Calu3 (cell line): ENCODE measurements around the gene TBX2. TPM values are rescaled to one million over a fixed set of nuclear protein-coding genes. Genes with fewer than 3 reads are reported as not detected.

ENCODE experiments used
- BruUV-seq: library from RNA; stranded (reverse); fragments of 400-500 nt; replicated peaks from 2 replicates; lab custom pipeline; 2021; lab: Mats Ljungman, UMichigan
- CTCF ChIA-PET: fragments of 300-600 bp; sonication (Branson Sonifier 250); formaldehyde crosslinking; loops from one replicate; lab custom pipeline; 2022; ENCODE audit warnings: antibody characterized with exemption; lab: Charles Lee
- DNase-seq: peaks from one replicate; pipeline ENCODE4 v3.0.0; 2022
- H3K27ac Mint-ChIP-seq: one replicate; pipeline ENCODE4 v1.8.0; 2022; ENCODE audit warnings: mixed read lengths; ENCODE audit not compliant: unreplicated experiment
- H3K27me3 Mint-ChIP-seq: one replicate; pipeline ENCODE4 v1.8.0; 2022; ENCODE audit warnings: mixed read lengths; ENCODE audit not compliant: unreplicated experiment
- H3K36me3 Mint-ChIP-seq: one replicate; pipeline ENCODE4 v1.8.0; 2022; ENCODE audit warnings: mild to moderate bottlenecking, moderate library complexity, mixed read lengths; ENCODE audit not compliant: insufficient read depth, unreplicated experiment
- H3K4me1 Mint-ChIP-seq: one replicate; pipeline ENCODE4 v1.8.0; 2022; ENCODE audit warnings: mild to moderate bottlenecking, low read depth, mixed read lengths; ENCODE audit not compliant: unreplicated experiment
- H3K4me3 Mint-ChIP-seq: one replicate; pipeline ENCODE4 v1.8.0; 2022; ENCODE audit warnings: mild to moderate bottlenecking, low read depth, moderate library complexity, mixed read lengths; ENCODE audit not compliant: unreplicated experiment
- H3K9me3 Mint-ChIP-seq: one replicate; pipeline ENCODE4 v1.8.0; 2022; ENCODE audit warnings: low read depth, mixed read lengths; ENCODE audit not compliant: unreplicated experiment
- intact Hi-C: fragments of 100-400 bp; cut with micrococcal nuclease; formaldehyde crosslinking; loops from one replicate; pipeline ENCODE4 v1.10.0; 2022; ENCODE audit not compliant: unreplicated experiment
- total RNA-seq: library from RNA; stranded (reverse); gene quantifications from 2 replicates; pipeline ENCODE4 v1.2.3, GENCODE V29; 2022
- TF ChIP-seq, protein P1 (sequence below): fragments of 200-600 bp; IDR thresholded peaks from one replicate; pipeline ENCODE4 v1.8.0; 2022; ENCODE audit warnings: antibody characterized with exemption; ENCODE audit not compliant: unreplicated experiment

The TBX2 gene
- total RNA-seq, 1 experiment from 2014 or later = 0.14 TPM

DNA sequence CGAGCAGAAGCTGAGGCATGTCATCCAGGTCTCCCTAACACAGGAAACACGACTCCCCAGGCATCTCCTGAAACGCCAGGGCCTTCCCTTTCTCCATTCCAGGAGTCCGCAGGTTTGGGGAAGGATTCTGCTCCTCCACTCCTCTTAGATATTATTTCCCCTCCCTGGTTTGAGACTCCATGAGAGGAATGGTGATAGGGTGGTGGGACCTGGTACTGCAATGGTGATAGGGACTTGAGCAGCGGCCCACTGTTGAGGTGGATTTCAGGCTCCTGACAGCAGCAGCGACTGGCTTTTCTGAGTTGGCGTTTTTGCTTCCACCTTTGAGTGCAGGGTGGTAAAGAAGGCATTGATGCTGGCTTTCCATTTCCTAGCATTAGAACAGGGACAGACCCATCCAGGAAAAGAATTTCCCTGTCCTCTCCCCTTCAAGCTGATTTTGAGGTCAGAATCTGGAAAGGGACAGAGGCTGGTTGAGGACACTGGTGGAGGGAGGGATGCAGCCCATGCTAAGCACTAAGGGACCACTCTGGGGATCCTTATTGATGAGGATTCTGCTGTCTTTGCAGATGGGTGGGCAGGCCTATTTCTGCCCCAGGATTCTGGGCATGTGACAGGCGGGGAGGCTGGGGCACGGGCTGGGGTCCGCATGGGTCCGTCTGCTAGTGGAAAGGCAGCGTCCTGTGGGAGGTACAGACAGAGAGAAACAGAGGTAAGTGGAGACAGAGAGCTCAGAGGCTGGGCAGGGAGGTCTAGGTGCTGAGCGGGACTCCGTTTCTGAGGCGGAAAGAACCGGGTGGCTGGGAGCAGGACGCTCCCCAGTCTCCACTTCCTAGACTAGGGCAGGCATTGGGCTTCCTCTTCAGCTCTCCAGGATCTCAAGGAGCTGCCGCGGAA is 51.2 kb downstream of the TBX2 start:
- Mint-ChIP-seq H3K4me3 (peak overlapping the region; percentile 31), H3K9me3 (no peaks in the 10 kb centered on the region), H3K27me3 (peaks cover 31% of the 10 kb centered on the region), H3K36me3 (no peaks in the 10 kb centered on the region), H3K4me1 (no peaks in the 10 kb centered on the region), H3K27ac (no peak overlapping the region)
- CTCF ChIA-PET = no interaction called here
- BruUV-seq = no TSS peak
- DNase-seq = no peak
- intact Hi-C loops = no loop called here
- TF ChIP-seq, protein P1, sequence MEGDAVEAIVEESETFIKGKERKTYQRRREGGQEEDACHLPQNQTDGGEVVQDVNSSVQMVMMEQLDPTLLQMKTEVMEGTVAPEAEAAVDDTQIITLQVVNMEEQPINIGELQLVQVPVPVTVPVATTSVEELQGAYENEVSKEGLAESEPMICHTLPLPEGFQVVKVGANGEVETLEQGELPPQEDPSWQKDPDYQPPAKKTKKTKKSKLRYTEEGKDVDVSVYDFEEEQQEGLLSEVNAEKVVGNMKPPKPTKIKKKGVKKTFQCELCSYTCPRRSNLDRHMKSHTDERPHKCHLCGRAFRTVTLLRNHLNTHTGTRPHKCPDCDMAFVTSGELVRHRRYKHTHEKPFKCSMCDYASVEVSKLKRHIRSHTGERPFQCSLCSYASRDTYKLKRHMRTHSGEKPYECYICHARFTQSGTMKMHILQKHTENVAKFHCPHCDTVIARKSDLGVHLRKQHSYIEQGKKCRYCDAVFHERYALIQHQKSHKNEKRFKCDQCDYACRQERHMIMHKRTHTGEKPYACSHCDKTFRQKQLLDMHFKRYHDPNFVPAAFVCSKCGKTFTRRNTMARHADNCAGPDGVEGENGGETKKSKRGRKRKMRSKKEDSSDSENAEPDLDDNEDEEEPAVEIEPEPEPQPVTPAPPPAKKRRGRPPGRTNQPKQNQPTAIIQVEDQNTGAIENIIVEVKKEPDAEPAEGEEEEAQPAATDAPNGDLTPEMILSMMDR = no peak

DNA sequence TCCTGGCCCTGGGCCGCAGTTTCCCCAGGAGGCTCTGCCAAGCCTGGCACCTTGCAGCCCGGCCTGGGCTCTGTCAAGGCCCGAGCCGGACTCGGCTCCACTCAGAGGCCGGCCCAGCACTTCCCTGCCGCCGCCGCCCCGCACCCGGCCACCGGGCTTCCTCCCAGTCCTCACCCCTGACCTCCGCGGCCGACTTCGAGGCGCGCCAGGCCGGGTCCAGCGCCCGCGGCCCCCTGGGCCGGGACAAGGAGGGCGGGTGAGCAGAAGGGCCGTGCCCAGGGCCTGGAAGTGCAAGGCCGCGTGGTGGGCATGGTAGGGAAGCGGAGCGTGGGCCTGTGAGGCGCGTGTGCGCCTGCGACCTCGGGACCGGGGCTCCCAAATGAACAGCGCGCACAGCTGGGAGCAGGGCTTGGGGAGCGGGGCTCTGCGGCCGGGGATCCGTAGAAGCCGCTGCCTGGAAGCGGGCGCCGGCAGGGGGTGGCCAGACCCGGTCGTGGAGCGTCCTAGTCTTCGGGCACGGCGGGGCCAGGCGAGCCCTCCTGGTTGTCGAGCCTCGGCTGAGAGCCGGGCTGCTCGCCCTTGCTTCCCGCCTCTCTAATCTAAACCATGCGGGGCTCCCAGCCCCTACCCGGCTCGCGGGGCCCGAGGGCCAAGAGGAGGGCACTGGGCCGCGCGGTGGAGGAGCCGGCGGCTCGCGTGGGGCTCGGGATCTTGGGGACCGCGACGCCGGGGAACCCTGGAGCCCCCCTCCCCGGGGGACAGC is 52.1 kb downstream of the TBX2 start:
- Mint-ChIP-seq H3K4me1 (no peaks in the 10 kb centered on the region), H3K4me3 (peak overlapping the region; percentile 61), H3K36me3 (no peaks in the 10 kb centered on the region), H3K9me3 (no peaks in the 10 kb centered on the region), H3K27ac (no peak overlapping the region), H3K27me3 (peaks cover 31% of the 10 kb centered on the region)
- intact Hi-C loops = no loop called here
- no peak for DNase-seq
- no TSS peak for BruUV-seq
- TF ChIP-seq, protein P1 = no peak
- CTCF ChIA-PET = no interaction called here

- no peaks in the 10 kb centered on the region for H3K36me3 Mint-ChIP-seq
- H3K4me3 Mint-ChIP-seq = peak within 1 kb of the TSS; percentile 61
- BruUV-seq = no TSS peak
- H3K9me3 Mint-ChIP-seq = no peaks in the 10 kb centered on the region
- no peak within 1 kb of the TSS for H3K27ac Mint-ChIP-seq
- no peak for DNase-seq
- H3K27me3 Mint-ChIP-seq = peaks cover 31% of the 10 kb centered on the region
- CTCF ChIA-PET = no interaction called here
- TF ChIP-seq, protein P1 = no peak
- intact Hi-C loops = no loop called here
- H3K4me1 Mint-ChIP-seq = no peaks in the 10 kb centered on the region
Measured at GRCh38 chr17:61452301-61453290, 53.0 kb downstream of the TBX2 start, which contains the start of gene TBX4. TSS of gene TBX4 (plus strand) at chr17:61452422. CDS start at chr17:61456491, 4,069 bp downstream.
